Measurements from ENCODE around the gene DYRK1A. TPM values are rescaled to one million over a fixed set of nuclear protein-coding genes. Genes with fewer than 3 reads are reported as not detected.

Gene DYRK1A
- polyA plus RNA-seq, 1 donor from 2014 or later: 94.8 TPM

GRCh38 chr21:37460196-37460595 is 93.6 kb downstream of the DYRK1A start:
- Histone ChIP-seq H3F3A (ENCODE audit: insufficient read depth, low read length, poor library complexity, severe bottlenecking) (no peaks in the 10 kb centered on the region), H2AFZ (ENCODE audit: low read depth, low read length) (no peak overlapping the region), H3K9me2 (ENCODE audit: insufficient read depth, low read length) (no peaks in the 10 kb centered on the region), H4K20me1 (ENCODE audit: insufficient read depth) (no peaks in the 10 kb centered on the region), H3K9me3 (ENCODE audit: low read length) (no peaks in the 10 kb centered on the region), H3K27ac (ENCODE audit: low read length) (no peak overlapping the region), H3K79me2 (replicated peaks; ENCODE audit: insufficient read depth, low read length) (peaks cover 73% of the 10 kb centered on the region), H3K4me3 (ENCODE audit: low read length) (no peak overlapping the region), H3K27me3 (ENCODE audit: insufficient read depth, low read depth, low read length) (no peaks in the 10 kb centered on the region), H3K4me2 (ENCODE audit: low read length) (no peak overlapping the region), H3K36me3 (ENCODE audit: insufficient read depth, low read length) (no peaks in the 10 kb centered on the region), H3K9ac (ENCODE audit: low read length) (no peak overlapping the region)
- TF ChIP-seq CTCF (IDR thresholded peaks at IDR 0.05; ENCODE audit: poor library complexity, severe bottlenecking) (peak; percentile 50), TAF1 (IDR thresholded peaks at IDR 0.05; ENCODE audit: low read depth) (no peak), MXI1 (conservative IDR thresholded peaks at IDR 0.05; ENCODE audit: poor library complexity, severe bottlenecking) (no peak)

- Histone ChIP-seq H3K9ac (ENCODE audit: low read length) (no peak overlapping the region), H4K20me1 (ENCODE audit: insufficient read depth) (no peaks in the 10 kb centered on the region), H3K27ac (ENCODE audit: low read length) (no peak overlapping the region), H3K79me2 (replicated peaks; ENCODE audit: insufficient read depth, low read length) (peaks cover 70% of the 10 kb centered on the region), H3K36me3 (ENCODE audit: insufficient read depth, low read length) (no peaks in the 10 kb centered on the region), H2AFZ (ENCODE audit: low read depth, low read length) (no peak overlapping the region), H3K4me2 (ENCODE audit: low read length) (no peak overlapping the region), H3K9me2 (ENCODE audit: insufficient read depth, low read length) (no peaks in the 10 kb centered on the region), H3K4me3 (ENCODE audit: low read length) (no peak overlapping the region), H3K27me3 (ENCODE audit: insufficient read depth, low read depth, low read length) (no peaks in the 10 kb centered on the region), H3K9me3 (ENCODE audit: low read length) (no peaks in the 10 kb centered on the region), H3F3A (ENCODE audit: insufficient read depth, low read length, poor library complexity, severe bottlenecking) (no peaks in the 10 kb centered on the region)
- TF ChIP-seq MXI1 (conservative IDR thresholded peaks at IDR 0.05; ENCODE audit: poor library complexity, severe bottlenecking): no peak
- no peak for TF ChIP-seq CTCF (IDR thresholded peaks at IDR 0.05; ENCODE audit: poor library complexity, severe bottlenecking)
- no peak for TF ChIP-seq EP300 (conservative IDR thresholded peaks at IDR 0.05; ENCODE audit: poor library complexity, severe bottlenecking)
- TF ChIP-seq TAF1 (IDR thresholded peaks at IDR 0.05; ENCODE audit: low read depth): no peak
These were observed 94.9 kb downstream of the DYRK1A start for GRCh38 chr21:37461479-37461878.

- H4K20me1 ChIP-seq (ENCODE audit: insufficient read depth): no peaks in the 10 kb centered on the region
- no peaks in the 10 kb centered on the region for H3F3A ChIP-seq (ENCODE audit: insufficient read depth, low read length, poor library complexity, severe bottlenecking)
- H3K9ac ChIP-seq (ENCODE audit: low read length): no peak overlapping the region
- H3K27ac ChIP-seq (ENCODE audit: low read length): no peak overlapping the region
- H3K27me3 ChIP-seq (ENCODE audit: insufficient read depth, low read depth, low read length): no peaks in the 10 kb centered on the region
- no peak overlapping the region for H3K4me3 ChIP-seq (ENCODE audit: low read length)
- no peaks in the 10 kb centered on the region for H3K9me3 ChIP-seq (ENCODE audit: low read length)
- H3K36me3 ChIP-seq (ENCODE audit: insufficient read depth, low read length): no peaks in the 10 kb centered on the region
- H3K9me2 ChIP-seq (ENCODE audit: insufficient read depth, low read length): no peaks in the 10 kb centered on the region
- no peak overlapping the region for H2AFZ ChIP-seq (ENCODE audit: low read depth, low read length)
- H3K4me2 ChIP-seq (ENCODE audit: low read length): no peak overlapping the region
- peaks cover 67% of the 10 kb centered on the region for H3K79me2 ChIP-seq (replicated peaks; ENCODE audit: insufficient read depth, low read length)
- TF ChIP-seq EP300 (conservative IDR thresholded peaks at IDR 0.05; ENCODE audit: poor library complexity, severe bottlenecking): no peak
- no peak for TF ChIP-seq REST (IDR thresholded peaks at IDR 0.05; ENCODE audit: borderline replicate concordance)
- no peak for TF ChIP-seq POLR2AphosphoS5 (IDR thresholded peaks at IDR 0.05)
- TF ChIP-seq EZH2 (IDR thresholded peaks at IDR 0.05; ENCODE audit: borderline replicate concordance, insufficient read depth, low read length, poor library complexity, severe bottlenecking): no peak
- no peak for TF ChIP-seq CTCF (IDR thresholded peaks at IDR 0.05; ENCODE audit: poor library complexity, severe bottlenecking)
- no peak for TF ChIP-seq TAF1 (IDR thresholded peaks at IDR 0.05; ENCODE audit: low read depth)
- TF ChIP-seq SMC3 (conservative IDR thresholded peaks at IDR 0.05; ENCODE audit: poor library complexity): no peak
- TF ChIP-seq RAD21 (conservative IDR thresholded peaks at IDR 0.05): no peak
These were observed 95.7 kb downstream of the DYRK1A start for GRCh38 chr21:37462087-37462861.
